DLD1 (cell line): Measurements from ENCODE around the gene TAGLN.
"Not testable (repeated sequence)": the region's sequence is repeated elsewhere in the genome, so short reads cannot be mapped to it uniquely, and the experiment has no call there.

Experiments
- in situ Hi-C: cut with HindIII; loops from 2 replicates; pipeline ENCODE4 v1.10.0; 2017; ENCODE audit warnings: low sequenced_read_pairs

The TAGLN gene

GRCh38 chr11:117195258-117195657 lies 3.9 kb upstream of the TAGLN start:
- in situ Hi-C loops = no loop called here

GRCh38 chr11:117195761-117196160 lies 3.4 kb upstream of the TAGLN start:
- in situ Hi-C loops = no loop called here

GRCh38 chr11:117197006-117197405 lies 2.2 kb upstream of the TAGLN start:
- in situ Hi-C loops = no loop called here

- in situ Hi-C loops = no loop called here
Measured at GRCh38 chr11:117197516-117198456, 1.4 kb upstream of the TAGLN start.

- in situ Hi-C loops = no loop called here
Measured at GRCh38 chr11:117198613-117199012, 557 bp upstream of the TAGLN start.

GRCh38 chr11:117199916-117200812 lies 994 bp downstream of the TAGLN start:
- in situ Hi-C loops = no loop called here

GRCh38 chr11:117200813-117201657 lies 1.9 kb downstream of the TAGLN start:
- in situ Hi-C loops = no loop called here

- in situ Hi-C loops = no loop called here
Measured at GRCh38 chr11:117201658-117202305, 2.6 kb downstream of the TAGLN start.

- in situ Hi-C loops = no loop called here
Measured at GRCh38 chr11:117202386-117203068, 3.4 kb downstream of the TAGLN start.

- in situ Hi-C loops = no loop called here
Measured at GRCh38 chr11:117203069-117203407, 3.9 kb downstream of the TAGLN start.

- in situ Hi-C loops = no loop called here
Measured at GRCh38 chr11:117204283-117205080, 5.3 kb downstream of the TAGLN start.

- in situ Hi-C loops = no loop called here
Measured at GRCh38 chr11:117205211-117205818, 6.1 kb downstream of the TAGLN start.

GRCh38 chr11:117206111-117206510 lies 6.9 kb downstream of the TAGLN start:
- in situ Hi-C loops = not testable (repeated sequence)

GRCh38 chr11:117206859-117207258 lies 7.7 kb downstream of the TAGLN start:
- in situ Hi-C loops = not testable (repeated sequence)

- in situ Hi-C loops = not testable (repeated sequence)
Measured at GRCh38 chr11:117207481-117207880, 8.3 kb downstream of the TAGLN start.

GRCh38 chr11:117208710-117209109 lies 9.5 kb downstream of the TAGLN start:
- in situ Hi-C loops = not testable (repeated sequence)

GRCh38 chr11:117209351-117210125 lies 10.4 kb downstream of the TAGLN start:
- in situ Hi-C loops = not testable (repeated sequence)

- in situ Hi-C loops = no loop called here
Measured at GRCh38 chr11:117210620-117211019, 11.4 kb downstream of the TAGLN start.
